SH-SY5Y (cell line): ENCODE measurements around the gene MRPS27.

Experiments used
- GATA2 ChIP-seq: IDR thresholded peaks from 2 replicates; pipeline ENCODE4 v1.6.1; 2011; ENCODE audit warnings: mild to moderate bottlenecking, low read depth, low read length
- GATA3 ChIP-seq: IDR thresholded peaks from 2 replicates; pipeline ENCODE4 v1.6.1; 2011; ENCODE audit warnings: low read depth, mild to moderate bottlenecking, low read length, moderate library complexity

- TF ChIP-seq GATA2 (no peak), GATA3 (no peak)
These were observed 43.8 kb downstream of the MRPS27 start for GRCh38 chr5:72276219-72276752.
